ENCODE measurements around the gene DPF3. TPM values are rescaled to one million over a fixed set of nuclear protein-coding genes. Genes with fewer than 3 reads are reported as not detected.
A peak's percentile ranks its signal among the peaks of the same experiment; 100 is the strongest.

The DPF3 gene
- total RNA-seq, 6 experiments from 2014 or later: 4.1 to 6.6 (median 5.4) TPM

DNA sequence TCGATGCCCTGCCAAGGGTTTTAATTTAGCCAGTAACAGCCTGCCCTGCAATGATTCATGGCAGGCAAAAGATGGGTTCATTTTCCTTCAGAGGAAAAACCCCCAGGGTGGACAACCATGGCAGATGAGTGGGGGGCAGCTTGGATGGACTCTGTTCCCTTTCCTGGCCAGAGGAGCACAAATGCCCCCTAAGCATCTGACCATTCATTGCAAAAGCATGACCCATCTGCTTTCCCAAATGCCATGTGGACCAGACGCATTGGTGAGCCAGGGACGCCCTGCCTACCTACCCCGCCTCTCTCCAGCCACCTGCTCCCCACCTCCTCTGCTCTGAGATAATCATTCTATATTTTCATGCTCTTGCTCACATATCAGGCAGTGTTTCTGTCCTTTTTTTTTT is 281.9 kb downstream of the DPF3 start:
- Mint-ChIP-seq H3K27me3 (ENCODE audit: insufficient read depth) (no peaks in the 10 kb centered on the region), H3K36me3 (ENCODE audit: low read depth) (no peaks in the 10 kb centered on the region)
- TF ChIP-seq, protein P1, sequence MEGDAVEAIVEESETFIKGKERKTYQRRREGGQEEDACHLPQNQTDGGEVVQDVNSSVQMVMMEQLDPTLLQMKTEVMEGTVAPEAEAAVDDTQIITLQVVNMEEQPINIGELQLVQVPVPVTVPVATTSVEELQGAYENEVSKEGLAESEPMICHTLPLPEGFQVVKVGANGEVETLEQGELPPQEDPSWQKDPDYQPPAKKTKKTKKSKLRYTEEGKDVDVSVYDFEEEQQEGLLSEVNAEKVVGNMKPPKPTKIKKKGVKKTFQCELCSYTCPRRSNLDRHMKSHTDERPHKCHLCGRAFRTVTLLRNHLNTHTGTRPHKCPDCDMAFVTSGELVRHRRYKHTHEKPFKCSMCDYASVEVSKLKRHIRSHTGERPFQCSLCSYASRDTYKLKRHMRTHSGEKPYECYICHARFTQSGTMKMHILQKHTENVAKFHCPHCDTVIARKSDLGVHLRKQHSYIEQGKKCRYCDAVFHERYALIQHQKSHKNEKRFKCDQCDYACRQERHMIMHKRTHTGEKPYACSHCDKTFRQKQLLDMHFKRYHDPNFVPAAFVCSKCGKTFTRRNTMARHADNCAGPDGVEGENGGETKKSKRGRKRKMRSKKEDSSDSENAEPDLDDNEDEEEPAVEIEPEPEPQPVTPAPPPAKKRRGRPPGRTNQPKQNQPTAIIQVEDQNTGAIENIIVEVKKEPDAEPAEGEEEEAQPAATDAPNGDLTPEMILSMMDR (IDR thresholded peaks at IDR 0.05): no peak

DNA sequence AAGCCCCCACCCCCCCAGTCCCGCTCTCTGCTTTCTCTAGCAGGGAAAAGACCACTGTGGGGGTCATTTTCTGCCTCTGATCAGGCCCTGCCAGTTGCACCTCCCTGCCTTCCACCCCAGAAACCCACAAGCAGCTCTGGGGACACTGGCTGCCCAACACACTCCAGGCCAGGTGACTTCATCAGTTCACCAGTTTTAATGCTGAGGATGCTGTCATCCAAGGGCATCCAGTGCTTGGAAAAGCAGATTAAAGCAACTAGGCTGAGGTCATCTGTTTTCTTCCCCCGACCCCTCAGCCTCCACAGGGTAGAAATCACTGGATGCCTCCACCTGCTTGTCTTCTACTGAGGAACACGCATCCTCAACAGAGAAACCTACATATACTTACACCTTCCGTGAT is 282.4 kb downstream of the DPF3 start:
- H3K4me1 Mint-ChIP-seq (ENCODE audit: low read depth): peaks cover 85% of the 10 kb centered on the region
- 0 out of 2 replicates have a peak, but pooled peaks cover 5% of the 10 kb centered on the region for H3K36me3 Mint-ChIP-seq (ENCODE audit: low read depth)
- H3K27ac Mint-ChIP-seq: no peak overlapping the region
- no peaks in the 10 kb centered on the region for H3K9me3 Mint-ChIP-seq
- H3K4me3 Mint-ChIP-seq: no peak overlapping the region
- DNase-seq: no peak
- no peaks in the 10 kb centered on the region for H3K27me3 Mint-ChIP-seq (ENCODE audit: insufficient read depth)
- TF ChIP-seq, protein P1 (IDR thresholded peaks at IDR 0.05): no peak

More for the DNA sequence above, 281.9 kb downstream of the DPF3 start:
- Mint-ChIP-seq H3K4me1 (ENCODE audit: low read depth) (peaks cover 85% of the 10 kb centered on the region), H3K9me3 (no peaks in the 10 kb centered on the region), H3K27ac (no peak overlapping the region), H3K4me3 (no peak overlapping the region)
- no peak for DNase-seq

DNA sequence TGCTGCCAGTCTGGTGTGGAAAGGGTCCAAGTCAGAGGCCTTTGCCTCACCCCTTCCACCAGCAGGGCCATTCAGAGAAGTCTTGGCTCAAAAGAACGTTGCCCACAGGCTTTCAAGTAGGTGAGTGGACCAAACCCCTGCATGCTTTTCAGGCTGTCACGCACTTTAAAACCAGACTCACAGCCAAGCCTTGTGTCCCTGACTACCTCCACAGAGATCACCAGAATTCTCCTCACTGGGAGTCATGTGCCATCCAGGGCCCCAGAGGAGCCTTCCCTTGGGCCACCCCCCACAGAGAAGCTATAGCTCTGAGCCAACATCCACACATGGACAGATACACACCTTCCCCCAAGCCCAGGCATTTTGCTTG is 283.1 kb downstream of the DPF3 start:
- TF ChIP-seq, protein P1 (IDR thresholded peaks at IDR 0.05): no peak
- Mint-ChIP-seq H3K4me3 (no peak overlapping the region), H3K4me1 (ENCODE audit: low read depth) (peaks cover 82% of the 10 kb centered on the region), H3K9me3 (no peaks in the 10 kb centered on the region), H3K27ac (peak overlapping the region; percentile 13; the same call in 1 of the 2 replicates), H3K36me3 (ENCODE audit: low read depth) (0 out of 2 replicates have a peak, but pooled peaks cover 6% of the 10 kb centered on the region), H3K27me3 (ENCODE audit: insufficient read depth) (no peaks in the 10 kb centered on the region; the same call in 1 of the 2 replicates)
- no peak for DNase-seq

DNA sequence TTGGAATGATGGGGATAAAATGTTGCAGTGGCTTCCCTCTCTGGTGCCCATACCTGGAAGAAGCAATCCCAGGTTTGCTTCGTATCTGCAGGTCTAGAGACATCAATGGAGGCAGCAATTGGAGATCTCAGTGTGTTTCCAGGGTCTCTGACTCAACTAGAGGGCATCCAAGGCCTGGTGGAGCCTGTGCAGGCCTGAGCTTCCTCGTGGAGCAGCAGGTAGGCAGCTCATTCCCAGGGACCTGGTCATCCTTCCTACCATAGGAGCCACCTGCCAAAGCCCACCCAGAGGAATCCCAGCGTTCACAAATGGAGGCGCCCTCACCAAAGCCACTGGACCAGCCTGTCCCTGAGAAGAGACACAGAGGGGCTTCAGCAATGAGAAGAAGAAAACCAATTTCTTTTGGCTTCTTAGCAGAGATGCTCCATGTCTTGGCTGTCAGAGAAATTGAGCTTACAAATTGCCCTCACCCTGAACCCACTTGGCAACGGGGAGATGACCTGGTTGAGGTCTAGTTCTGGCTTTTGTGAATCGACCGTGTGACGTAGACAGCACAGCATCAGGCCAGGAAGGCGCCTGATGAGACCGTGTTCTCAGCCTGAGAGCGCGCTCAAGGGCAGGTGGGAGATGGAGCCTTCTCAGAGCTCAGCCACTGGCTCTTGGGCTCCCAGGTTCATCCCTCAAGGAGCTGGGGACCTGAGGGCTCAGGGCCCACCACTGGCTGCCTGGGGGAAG is 283.6 kb downstream of the DPF3 start:
- H3K9me3 Mint-ChIP-seq: no peaks in the 10 kb centered on the region
- TF ChIP-seq, protein P1 (IDR thresholded peaks at IDR 0.05): no peak
- 0 out of 2 replicates have a peak, but pooled peaks cover 6% of the 10 kb centered on the region for H3K36me3 Mint-ChIP-seq (ENCODE audit: low read depth)
- no peak for DNase-seq
- peak overlapping the region; percentile 100; the same call in 1 of the 2 replicates for H3K27ac Mint-ChIP-seq
- H3K4me1 Mint-ChIP-seq (ENCODE audit: low read depth): peaks cover 77% of the 10 kb centered on the region
- H3K27me3 Mint-ChIP-seq (ENCODE audit: insufficient read depth): no peaks in the 10 kb centered on the region; the same call in 1 of the 2 replicates
- no peak overlapping the region for H3K4me3 Mint-ChIP-seq

DNA sequence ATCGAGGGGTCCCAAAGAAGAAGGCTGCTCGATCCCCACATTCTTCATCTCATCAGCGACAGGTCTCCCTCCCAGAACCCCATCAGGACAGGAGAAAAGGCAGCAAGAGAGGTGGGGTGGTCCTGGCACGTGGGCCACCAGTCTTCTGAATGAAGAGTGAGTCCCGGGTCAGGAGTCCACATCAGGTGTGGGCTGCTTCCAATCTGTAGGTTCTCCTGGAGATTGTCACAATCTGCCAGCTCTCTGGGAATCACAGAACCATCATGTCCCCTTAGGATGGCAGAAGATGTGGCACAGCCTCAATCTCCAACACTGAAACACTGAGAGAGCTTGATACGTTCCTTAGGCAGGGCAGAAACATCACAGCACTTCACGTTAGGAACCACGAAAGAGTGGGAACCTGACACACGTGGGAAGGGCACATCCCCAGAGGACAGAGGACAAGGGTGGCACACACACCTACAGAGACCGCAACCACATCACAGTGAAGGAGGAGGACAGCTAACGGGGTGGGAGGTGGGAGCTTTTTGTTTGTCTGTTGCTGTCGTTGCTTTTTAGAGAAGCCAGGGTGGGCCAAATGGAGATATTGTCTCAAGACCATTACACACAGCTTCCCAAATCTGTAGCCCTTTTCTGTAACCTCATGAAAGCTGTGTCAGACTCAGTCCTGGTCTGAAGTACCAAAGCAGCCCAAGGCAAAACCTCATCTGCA is 284.5 kb downstream of the DPF3 start:
- H3K27me3 Mint-ChIP-seq (ENCODE audit: insufficient read depth): no peaks in the 10 kb centered on the region; the same call in 1 of the 2 replicates
- no peak for DNase-seq
- H3K4me3 Mint-ChIP-seq: peak overlapping the region; percentile 74
- 0 out of 2 replicates have a peak, but pooled peaks cover 6% of the 10 kb centered on the region for H3K36me3 Mint-ChIP-seq (ENCODE audit: low read depth)
- H3K4me1 Mint-ChIP-seq (ENCODE audit: low read depth): peaks cover 74% of the 10 kb centered on the region
- H3K27ac Mint-ChIP-seq: peak overlapping the region; percentile 100
- TF ChIP-seq, protein P1 (IDR thresholded peaks at IDR 0.05): no peak
- H3K9me3 Mint-ChIP-seq: no peaks in the 10 kb centered on the region
